Myocyte (in vitro differentiated cells): ENCODE results near the gene MYO9B. TPM values are rescaled to one million over a fixed set of nuclear protein-coding genes. Genes with fewer than 3 reads are reported as not detected.
A peak's percentile ranks its signal among the peaks of the same experiment; 100 is the strongest.

Experiments used
- DNase-seq: peaks from one replicate; pipeline ENCODE4 v3.0.0-alpha.2; 2012; ENCODE audit warnings: low read depth
- total RNA-seq: library from RNA; depleted of rRNA; stranded (reverse); fragments of >200 nt; gene quantifications from 2 replicates; pipeline ENCODE4 v1.2.3, GENCODE V29; 2014

MYO9B gene
- total RNA-seq, 1 donor from 2014 or later: 35.8 TPM

DNA sequence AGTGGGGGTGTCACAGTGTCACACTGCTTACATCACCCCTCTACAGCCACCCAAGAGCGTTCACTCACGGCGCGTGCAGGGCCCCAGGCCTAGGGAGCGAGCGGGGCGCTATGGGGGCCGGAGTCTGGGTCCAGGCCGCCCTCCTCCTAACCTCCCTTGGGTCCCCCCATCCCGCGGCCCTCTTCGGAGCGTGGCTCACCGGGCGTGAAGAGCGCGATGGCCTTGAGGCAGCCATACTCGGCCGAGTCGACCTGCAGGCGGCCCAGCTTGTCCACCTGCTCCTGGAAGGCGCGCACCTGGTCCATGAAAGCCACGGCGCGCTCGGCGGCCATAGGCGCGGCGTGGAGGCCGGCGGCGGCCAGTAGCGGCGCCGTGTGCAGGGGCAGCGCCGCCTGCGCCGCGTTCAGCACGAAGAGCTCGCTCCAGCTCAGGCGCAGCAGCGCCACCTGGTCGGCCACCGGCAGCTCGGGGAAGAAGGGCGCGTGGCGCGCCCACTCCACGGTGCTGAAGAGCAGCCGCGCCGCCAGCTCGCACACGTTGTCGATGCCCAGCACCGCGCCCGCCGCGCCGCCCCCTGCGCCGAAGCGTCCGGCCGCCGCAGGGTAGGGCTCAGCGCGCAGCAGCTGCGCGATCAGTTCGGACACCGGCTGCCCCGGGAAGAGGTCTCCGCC is 159.9 kb downstream of the MYO9B start:
- peak; percentile 56 for DNase-seq

DNA sequence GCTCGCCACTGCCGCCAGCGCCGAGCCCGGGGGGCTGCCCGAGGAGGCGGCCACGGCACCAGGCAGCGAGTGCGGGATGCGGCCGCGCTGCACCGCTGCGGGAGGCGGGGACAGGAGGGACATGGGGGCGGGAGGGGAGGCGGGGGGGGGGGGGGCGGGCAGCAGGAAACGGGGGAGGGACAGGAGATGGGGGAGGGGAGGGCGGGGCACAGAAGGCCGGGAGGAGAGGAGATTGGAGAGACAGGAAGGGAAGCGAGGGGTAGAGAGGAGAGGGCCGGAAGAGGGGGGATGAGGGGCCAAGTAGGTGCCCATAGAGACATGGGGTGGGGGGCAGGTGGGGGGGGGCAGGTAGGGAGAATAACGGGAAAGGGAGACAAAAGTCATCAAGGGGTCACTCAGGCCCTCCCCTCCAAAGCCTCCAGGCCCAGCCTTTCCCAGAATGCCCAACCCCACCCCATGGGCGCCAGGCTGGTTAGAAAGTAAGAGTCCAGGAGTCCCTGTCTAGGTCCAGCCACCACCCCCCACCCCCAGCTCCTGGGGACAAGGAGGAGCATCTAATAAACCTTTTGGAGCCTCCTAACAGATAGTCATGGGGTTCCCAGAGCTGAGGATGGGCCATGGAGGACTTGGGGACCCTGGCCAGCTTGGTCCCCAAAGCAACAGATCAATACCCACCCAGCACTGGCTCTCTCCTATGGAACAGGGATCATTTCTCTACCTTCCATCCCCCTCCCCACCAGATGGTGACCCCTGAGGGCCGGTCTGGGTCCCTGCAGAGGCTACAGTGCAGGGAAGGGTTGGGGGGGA is 160.6 kb downstream of the MYO9B start:
- DNase-seq: peak; percentile 18

DNA sequence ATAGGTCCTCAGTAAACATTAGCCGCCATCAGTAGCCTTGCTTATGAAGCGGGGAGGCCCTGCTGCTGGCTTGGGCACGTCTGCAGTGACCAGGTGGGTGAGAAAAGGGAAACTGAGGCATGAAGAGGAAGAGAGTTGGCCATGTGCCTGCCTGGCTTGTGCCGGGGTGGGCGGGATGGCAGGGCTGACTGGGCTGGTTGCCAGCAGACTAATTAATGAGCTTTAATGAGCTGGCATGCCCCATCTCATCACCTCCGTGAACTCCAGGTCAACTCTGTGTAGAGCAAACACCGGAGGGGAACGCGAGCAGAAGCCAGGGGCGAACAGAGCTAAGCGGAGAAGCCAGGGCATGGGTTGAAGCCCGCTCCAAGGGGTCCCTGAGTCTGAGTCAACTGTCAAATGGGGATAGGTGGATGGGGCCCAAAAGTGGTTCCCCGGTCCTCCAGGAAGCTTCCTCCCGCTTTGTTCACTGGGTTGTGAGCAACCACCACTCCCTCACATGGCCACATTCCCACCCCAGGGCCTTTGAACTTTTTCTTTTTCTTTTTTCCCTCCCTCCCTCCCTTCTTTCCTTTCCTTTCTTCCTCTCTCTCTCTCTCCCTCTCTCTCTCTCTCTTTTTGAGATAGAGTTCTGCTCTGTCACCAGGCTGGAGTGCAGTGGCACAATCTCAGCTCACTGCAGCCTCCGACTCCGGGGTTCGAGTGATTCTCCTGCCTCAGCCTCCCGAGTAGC is 161.4 kb downstream of the MYO9B start:
- DNase-seq: no peak

GRCh38 chr19:17237747-17238706 is 162.4 kb downstream of the MYO9B start:
- DNase-seq: no peak

DNA sequence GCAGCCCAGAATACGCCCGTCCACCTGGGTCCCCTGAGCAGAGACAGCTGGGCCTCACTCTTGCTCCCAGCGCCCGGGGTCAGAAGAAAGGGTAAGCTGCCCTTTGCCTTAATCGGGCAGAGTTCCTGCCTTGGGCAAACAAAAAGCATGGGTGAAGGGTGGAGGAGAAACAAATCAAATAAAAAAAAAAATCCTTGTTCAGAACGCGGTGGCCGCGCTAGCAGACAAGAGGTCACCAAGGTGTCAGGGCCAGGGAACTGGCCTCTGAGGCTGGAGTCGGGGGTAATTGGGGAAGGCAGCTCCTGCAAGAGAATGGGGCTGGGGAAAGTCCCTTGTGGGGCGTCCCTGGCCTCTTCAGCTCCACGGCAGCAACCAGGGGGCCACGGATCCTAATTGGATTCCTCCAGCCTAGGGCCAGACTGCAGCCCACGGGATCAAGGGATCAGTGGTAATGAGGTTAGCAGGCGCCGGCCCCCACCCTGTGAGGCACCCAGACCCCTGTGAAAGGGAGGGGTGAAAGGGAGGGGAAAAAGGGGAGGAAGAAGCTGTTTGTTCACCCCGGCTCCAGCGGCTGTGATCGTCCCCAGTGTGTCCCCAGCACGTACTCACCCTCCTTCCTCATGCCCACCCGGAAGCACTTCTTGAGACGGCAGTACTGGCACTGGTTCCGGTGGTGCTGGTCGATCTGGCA is 164.6 kb downstream of the MYO9B start:
- DNase-seq: no peak

DNA sequence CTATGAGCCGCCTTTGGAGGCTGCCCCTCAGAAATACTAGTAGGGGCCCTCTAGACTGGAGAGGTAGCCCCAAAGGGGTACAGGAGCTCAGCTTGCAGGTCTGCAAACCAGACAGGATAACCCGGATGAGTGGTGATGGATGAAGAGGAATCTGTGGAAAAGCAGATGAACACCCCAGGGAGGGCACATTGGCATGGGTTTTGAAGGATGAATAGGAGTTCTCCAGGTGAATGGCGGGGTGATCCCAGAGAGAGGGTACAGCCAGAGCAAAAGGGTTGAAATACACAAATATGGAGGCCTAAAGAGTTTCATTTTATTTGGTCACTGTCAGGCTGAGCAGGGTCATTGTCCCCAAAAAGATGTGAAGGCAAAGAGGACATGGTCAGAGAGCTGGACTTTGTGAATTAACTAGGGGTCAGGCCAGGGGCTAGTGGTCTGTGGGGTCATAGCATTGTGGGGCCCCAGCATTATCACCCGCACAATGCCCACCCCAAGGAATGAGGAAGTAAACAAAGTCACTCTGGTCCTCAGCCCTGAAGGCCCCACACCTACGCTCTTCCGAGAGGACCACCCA is 165.3 kb downstream of the MYO9B start:
- no peak for DNase-seq

GRCh38 chr19:17242431-17243208 is 167.0 kb downstream of the MYO9B start:
- DNase-seq: no peak

- no peak for DNase-seq
These were observed 167.7 kb downstream of the MYO9B start for GRCh38 chr19:17243211-17243829.

DNA sequence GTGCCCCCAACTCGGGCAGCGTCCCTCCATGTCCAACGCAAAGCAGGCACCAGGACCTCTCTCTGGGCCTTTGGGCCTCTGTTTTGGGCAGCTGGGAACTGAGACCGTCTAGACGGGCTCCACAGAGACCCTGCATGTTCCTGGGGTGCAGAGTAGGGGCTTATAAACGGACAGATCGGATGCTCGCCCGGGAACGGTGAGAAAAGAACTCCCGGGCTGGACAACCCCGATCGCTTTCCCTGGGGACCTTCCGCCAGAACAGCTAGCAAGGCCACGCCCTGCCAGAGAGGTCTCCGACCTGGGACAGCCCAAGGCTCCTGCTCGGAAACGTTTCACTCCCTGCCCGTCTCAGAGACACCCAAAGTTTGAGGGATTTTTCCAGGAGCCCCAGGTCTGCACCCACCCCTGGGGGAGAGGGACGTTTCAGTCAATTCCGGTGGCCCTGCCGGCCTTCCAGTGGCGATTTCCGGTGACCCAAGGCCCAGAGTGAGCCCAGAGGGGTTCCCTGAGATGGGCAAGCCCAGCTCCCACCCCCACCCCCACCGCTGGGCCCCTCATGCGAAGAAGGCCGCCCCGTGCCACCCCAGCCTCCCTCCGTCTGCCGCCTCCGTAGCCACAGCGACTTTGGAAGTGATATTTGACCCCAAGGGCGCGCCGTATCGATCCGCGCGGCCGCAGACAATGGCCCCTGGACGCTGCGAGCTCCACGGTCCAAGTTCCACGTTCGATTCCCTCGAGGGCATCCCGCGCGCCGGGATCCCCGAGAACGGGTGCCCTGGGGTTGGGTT is 168.4 kb downstream of the MYO9B start:
- DNase-seq: peak; percentile 63

- no peak for DNase-seq
These were observed 169.3 kb downstream of the MYO9B start for GRCh38 chr19:17244618-17245534.

DNA sequence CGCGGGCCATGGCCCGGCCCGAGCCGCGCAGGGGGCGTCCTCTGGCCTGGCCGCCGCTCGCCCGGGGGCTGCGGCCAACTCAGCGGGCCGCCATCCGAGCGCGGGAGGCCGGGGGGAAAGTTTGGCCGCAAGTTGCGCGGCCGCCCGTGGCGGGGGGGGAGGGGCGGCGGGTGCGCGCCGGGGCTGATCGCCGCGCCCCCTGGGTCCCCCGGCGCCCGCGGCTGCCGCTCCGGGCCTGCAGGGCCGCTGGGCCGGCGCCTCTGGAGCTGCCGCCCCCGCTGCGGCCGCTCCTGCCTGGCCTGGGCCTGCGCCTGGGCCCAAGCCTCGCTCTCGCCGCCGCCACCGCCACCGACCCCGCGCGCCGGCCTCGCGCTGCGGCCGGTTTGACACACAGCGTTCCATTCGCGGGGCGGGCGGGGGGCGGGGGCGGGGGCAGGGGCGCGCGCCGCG is 170.0 kb downstream of the MYO9B start, which contains the start of gene NR2F6:
Gene NR2F6, minus strand, starts transcription at position 385 of the 450 bp plus-strand sequence. CDS start 699 bp downstream, outside the sequence.
- DNase-seq: no peak

GRCh38 chr19:17246681-17247425 is 171.3 kb downstream of the MYO9B start:
- no peak for DNase-seq

DNA sequence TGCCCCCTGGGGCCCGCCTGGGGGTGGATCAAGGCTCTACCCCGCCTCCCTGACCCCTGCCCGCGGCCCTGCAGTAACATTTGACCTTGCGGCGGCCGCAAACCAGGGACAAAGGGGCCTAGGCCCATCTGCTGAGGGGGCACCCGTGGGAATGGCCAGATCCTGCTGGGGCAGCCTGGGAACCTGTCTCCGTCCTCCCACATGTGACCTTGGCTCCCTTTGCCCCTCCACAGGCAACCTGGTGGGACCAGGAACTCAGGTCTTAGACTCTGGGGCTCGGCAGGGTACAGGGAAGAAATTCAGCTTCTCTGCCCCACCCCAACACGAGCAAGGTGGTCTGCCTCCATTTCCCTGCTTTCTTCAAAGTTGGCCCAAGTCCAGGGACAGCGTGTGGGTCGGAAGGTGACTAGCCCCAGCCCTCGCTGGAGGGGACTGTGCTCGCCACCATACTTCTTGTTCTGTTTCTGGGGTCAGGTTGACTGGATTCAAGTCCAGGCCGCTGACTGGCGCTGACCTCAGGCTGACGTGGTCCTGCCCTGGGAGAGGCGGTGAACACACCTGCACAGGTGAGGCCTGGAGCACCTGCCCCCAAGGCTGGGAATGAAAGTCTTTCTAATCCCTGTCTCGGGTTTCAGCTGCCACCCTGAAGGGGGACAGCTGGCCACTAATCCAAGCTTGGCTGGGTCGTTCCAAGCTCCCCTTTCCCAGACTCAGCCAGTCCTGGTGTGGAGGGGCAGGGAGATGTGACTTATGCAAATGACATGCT is 172.6 kb downstream of the MYO9B start:
- peak; percentile 40 for DNase-seq

GRCh38 chr19:17249887-17250548 is 174.4 kb downstream of the MYO9B start:
- no peak for DNase-seq
